Measurements from ENCODE around the gene RPP21.

The RPP21 gene

GRCh38 chr6:30344868-30345671 is at the start of gene RPP21:
RPP21 (plus strand) TSS chr6:30345156; CDS start chr6:30345172, 16 bp downstream.
- peak; percentile 71 to 84 (median 81) for DNase-seq

- no peak for DNase-seq
Measured at GRCh38 chr6:30295837-30296236, 49.1 kb upstream of the RPP21 start.

GRCh38 chr6:30304002-30304401 is 41.0 kb upstream of the RPP21 start:
- no peak for DNase-seq

- no peak for DNase-seq
Measured at GRCh38 chr6:30311101-30311500, 33.9 kb upstream of the RPP21 start.

GRCh38 chr6:30311671-30312070 is 33.3 kb upstream of the RPP21 start:
- no peak for DNase-seq

GRCh38 chr6:30312266-30312665 is 32.7 kb upstream of the RPP21 start:
- DNase-seq, result no peak

- no peak for DNase-seq
Measured at GRCh38 chr6:30312676-30313321, 32.2 kb upstream of the RPP21 start.

GRCh38 chr6:30315156-30315555 is 29.8 kb upstream of the RPP21 start:
- no peak for DNase-seq

GRCh38 chr6:30317913-30318589 is 26.9 kb upstream of the RPP21 start:
- no peak for DNase-seq

- no peak for DNase-seq
Measured at GRCh38 chr6:30319146-30319835, 25.7 kb upstream of the RPP21 start.

- no peak for DNase-seq
Measured at GRCh38 chr6:30321692-30322388, 23.1 kb upstream of the RPP21 start.

GRCh38 chr6:30322527-30323501 is 22.1 kb upstream of the RPP21 start:
- DNase-seq, result no peak

GRCh38 chr6:30323806-30324205 is 21.1 kb upstream of the RPP21 start:
- no peak for DNase-seq

- DNase-seq, result peak in 1 of 4 experiments; percentile 54
Measured at GRCh38 chr6:30325150-30325872, 19.6 kb upstream of the RPP21 start.

- DNase-seq, result peak; percentile 48 to 65 (median 58)
Measured at GRCh38 chr6:30325873-30326525, 19.0 kb upstream of the RPP21 start.

- peak; percentile 67 to 85 (median 76) for DNase-seq
Measured at GRCh38 chr6:30326526-30327231, 18.3 kb upstream of the RPP21 start, which contains the start of gene TRIM39. TRIM39 (plus strand) TSS chr6:30326927; CDS start chr6:30329318, 2,391 bp downstream.

- DNase-seq, result no peak
Measured at GRCh38 chr6:30327232-30327746, 17.7 kb upstream of the RPP21 start.

GRCh38 chr6:30328397-30328796 is 16.6 kb upstream of the RPP21 start:
- DNase-seq, result no peak

GRCh38 chr6:30329331-30329730 is 15.6 kb upstream of the RPP21 start:
- no peak for DNase-seq

Data from activated naive CD4-positive, alpha-beta T cell (primary cell).